OCI-LY1 (cell line): ENCODE measurements around the gene EMP3.

Experiments used
- EZH2 ChIP-seq: fragments of 200-600 bp; sonication (generic), shearing (Covaris generic); IDR thresholded peaks from 2 replicates; pipeline ENCODE4 v1.8.0; 2017; ENCODE audit warnings: borderline replicate concordance, mixed run types, mild to moderate bottlenecking, antibody characterized with exemption, low read length, moderate library complexity, mixed read lengths
- TF ChIP-seq, protein P1 (sequence below): fragments of 200-600 bp; sonication (generic), shearing (Covaris generic); IDR thresholded peaks from 2 replicates; pipeline ENCODE4 v1.5.1; 2017; ENCODE audit warnings: mild to moderate bottlenecking, antibody characterized with exemption, low read length, moderate library complexity, mixed read lengths

DNA sequence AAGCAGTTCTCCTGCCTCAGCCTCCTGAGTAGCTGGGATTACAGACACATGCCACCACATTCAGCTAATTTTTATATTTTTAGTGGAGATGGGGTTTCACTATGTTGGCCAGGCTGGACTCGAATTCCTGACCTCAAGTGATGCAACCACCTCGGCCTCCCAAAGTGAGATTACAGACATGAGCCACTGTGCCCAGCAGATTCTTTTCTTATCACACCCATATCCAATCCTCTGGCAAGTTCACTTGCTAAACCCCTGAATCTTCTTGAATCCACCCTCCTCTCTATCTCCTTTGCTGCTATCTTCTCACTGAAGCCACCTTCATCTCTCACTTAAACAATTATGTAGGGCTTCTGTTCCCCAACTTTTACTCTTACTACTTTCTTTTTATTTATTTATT lies 20.8 kb downstream of the EMP3 start:
- TF ChIP-seq, protein P1, sequence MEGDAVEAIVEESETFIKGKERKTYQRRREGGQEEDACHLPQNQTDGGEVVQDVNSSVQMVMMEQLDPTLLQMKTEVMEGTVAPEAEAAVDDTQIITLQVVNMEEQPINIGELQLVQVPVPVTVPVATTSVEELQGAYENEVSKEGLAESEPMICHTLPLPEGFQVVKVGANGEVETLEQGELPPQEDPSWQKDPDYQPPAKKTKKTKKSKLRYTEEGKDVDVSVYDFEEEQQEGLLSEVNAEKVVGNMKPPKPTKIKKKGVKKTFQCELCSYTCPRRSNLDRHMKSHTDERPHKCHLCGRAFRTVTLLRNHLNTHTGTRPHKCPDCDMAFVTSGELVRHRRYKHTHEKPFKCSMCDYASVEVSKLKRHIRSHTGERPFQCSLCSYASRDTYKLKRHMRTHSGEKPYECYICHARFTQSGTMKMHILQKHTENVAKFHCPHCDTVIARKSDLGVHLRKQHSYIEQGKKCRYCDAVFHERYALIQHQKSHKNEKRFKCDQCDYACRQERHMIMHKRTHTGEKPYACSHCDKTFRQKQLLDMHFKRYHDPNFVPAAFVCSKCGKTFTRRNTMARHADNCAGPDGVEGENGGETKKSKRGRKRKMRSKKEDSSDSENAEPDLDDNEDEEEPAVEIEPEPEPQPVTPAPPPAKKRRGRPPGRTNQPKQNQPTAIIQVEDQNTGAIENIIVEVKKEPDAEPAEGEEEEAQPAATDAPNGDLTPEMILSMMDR = no peak
- TF ChIP-seq EZH2 = no peak
